Kidney tubule cell (primary cell): ENCODE data around the gene RYK.
"Not testable (repeated sequence)": the region's sequence is repeated elsewhere in the genome, so short reads cannot be mapped to it uniquely, and the experiment has no call there.

Source experiments
- DNase-seq: peaks from one replicate; pipeline ENCODE4 v3.0.0-alpha.2; 2018; ENCODE audit warnings: low spot score

The RYK gene

DNA sequence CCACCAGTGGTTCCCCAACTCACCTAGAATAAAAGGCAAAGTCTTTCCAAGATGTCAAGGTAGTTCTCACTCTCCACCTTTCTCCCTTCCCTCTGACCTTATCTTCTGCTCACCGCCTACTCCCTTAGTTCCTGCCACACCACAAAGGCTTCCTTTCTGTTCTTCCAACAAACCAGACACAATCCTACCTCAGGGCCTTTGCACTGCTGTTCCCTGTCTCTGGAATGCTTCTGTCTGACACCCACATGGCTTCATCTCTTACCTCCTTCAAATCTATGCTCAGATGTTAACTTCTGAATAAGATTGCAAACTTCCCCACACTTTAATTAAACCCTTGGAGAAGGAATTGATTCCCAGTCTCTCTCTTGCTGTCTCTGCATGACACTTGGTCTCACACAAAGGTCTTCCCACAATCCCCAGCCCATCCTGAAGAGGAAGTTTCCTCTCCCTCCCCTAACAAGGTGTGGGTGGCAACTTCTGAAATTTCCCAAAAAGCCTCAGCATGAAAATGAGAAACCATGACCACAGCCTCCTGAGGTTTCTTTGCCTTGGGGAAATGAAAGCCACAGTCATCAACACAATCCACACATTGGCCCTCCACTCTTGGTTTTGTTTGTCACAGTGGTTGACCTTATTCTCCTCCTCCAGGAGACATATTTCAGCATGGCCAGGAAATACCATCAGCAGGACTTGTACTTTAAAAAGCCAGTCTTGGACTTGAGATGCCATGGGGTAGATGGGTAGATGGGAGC is 3.0 kb upstream of the RYK start:
- peak; percentile 43 for DNase-seq

DNA sequence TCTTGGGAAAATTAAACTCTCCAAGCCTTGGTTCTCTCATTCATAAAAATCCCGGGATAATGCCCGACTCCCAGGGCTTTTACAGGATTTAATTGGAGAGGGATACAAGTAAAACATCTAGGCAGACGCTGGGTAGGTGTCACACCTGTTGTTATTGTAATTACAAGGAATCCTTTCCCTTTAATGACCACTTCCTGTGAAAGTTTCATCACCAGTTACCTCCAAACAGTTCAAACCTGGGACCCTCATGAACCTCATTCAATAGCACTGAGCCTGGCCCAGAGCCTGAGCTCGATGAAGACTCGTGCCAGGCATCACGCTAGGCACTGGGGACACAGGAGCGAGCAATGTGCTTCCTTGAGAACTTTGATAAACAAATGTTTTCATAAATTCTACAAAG is 2.1 kb upstream of the RYK start:
- DNase-seq: no peak

GRCh38 chr3:134251731-134252391 is 1.2 kb upstream of the RYK start:
- DNase-seq: no peak

GRCh38 chr3:134249935-134250716 is 533 bp downstream of the RYK start:
- DNase-seq: peak; percentile 66

DNA sequence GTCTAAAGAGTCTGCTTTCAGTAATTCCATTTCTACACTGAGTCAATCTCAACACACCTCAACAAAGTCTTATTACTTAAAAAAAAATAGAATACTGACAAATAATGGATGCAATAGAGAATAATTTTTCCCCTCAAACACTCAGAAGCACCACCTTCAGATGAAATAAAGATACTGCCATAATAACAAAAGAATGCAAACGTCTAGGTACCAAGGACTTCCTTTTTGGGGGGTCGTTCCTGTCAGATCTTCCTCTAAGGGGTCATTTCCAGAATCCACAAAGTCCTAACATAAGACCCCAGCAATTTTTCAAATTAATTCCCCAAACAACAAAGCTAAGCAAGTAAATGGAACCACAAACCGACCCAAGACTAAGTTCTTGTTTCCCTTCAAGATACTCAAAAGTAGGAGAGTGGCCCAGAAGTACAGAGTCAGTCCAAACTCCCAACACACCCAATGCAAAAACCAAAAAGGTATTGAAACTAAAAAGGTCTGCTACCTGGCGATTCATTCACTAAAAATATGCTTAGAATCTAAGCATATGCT is 1.3 kb downstream of the RYK start:
- peak; percentile 6 for DNase-seq

GRCh38 chr3:134244921-134245320 is 5.7 kb downstream of the RYK start:
- no peak for DNase-seq

GRCh38 chr3:134242649-134243617 is 7.7 kb downstream of the RYK start:
- peak; percentile 68 for DNase-seq

- peak; percentile 22 for DNase-seq
These were observed 11.1 kb downstream of the RYK start for GRCh38 chr3:134239538-134239937.

GRCh38 chr3:134237454-134238145 is 13.1 kb downstream of the RYK start:
- no peak for DNase-seq

- no peak for DNase-seq
These were observed 14.0 kb downstream of the RYK start for GRCh38 chr3:134236505-134237170.

GRCh38 chr3:134235577-134236076 is 15.0 kb downstream of the RYK start:
- DNase-seq: peak; percentile 25

GRCh38 chr3:134232951-134233350 is 17.7 kb downstream of the RYK start:
- DNase-seq: no peak

DNA sequence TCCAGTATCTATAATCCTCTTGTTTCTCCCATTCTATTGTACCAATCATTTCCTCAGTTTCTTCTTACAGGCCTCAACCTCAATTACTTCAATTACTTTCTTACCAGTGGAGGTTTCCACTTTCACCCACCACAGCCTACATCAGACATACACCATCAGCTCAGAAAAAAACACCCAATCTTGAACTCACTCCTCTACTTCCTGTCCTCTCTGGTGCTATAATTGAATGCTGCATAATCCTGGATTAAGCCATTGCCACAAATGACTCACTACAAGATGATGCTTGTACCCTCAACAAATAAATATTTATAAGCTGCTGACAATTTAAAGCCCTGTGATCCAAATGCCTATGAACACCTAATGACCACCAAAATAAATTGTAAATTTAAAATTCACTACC is 18.5 kb downstream of the RYK start:
- DNase-seq: peak; percentile 55

DNA sequence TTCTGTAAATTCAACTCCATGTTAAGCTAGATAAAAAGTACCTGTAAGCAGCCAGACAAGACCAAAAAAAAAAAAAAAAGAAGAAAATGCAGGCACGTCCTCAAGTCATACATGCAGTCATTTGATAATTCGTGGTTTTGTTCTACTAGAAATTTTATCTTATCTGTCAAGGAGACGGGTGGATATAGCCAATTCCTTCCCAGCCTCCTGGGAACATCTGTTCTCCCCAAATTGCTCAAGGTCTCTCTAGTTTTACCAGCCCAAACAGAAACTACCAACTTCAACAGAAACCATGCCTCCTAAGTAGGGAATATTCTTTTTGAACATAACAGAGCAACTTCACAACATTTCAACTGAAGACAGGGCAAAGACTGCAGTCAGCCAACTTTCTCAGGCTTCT is 19.5 kb downstream of the RYK start:
- DNase-seq: no peak

DNA sequence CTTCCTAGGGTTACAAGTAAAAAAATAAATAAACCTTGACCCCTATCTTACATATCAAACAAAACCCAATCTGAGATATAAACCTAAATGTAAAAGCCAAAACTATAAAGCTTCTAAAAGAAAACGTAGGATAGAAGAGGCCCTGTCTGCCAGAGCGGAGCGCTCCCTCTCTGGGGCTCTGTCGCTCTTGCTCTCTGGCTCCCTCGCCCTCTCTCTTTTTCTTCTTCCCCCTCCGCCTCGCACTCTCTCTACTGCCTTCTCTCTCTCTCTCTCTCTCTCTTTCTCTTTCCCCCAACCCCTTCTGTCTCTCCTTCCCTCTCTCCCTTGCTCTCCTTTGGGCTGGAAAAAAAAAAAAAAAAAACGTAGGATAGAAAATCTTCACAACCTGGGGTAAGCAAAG is 21.6 kb downstream of the RYK start:
- DNase-seq: no peak

DNA sequence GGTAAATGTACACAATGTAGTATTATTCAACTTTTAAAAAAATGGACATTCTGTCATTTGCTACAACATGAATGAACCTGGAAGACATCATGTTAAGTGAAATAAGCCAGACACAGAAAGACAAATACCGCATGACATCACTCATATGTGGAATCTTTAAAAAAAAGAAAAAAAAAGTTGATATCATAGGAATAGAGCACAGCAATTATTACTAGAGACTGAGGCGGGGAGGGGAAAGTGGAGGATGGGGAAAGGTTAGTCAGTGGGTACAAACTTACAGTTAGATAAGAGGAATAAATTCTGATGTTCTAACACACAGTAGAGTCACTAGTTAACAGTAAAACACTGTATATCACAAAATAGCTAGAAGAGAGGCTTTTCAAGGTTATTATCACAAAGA is 22.2 kb downstream of the RYK start:
- no peak for DNase-seq

DNA sequence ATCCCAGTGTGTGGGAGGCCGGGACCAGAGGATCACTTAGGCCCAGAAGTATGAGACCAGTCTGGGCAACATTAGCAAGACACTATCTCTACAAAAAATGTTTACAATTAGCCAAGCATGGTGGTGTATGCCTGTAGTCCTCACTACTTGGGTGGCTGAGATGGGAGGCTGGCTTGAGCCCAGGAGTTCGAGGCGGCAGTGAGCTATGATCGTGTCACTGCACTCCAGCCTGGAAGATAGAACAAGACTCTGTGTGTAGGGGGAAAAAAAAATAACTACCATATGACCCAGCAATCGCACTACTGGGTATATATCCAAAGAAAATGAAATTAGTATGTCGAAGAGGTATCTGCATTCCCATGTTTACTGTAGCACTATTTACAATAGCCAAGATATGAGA is 22.6 kb downstream of the RYK start:
- DNase-seq: no peak

DNA sequence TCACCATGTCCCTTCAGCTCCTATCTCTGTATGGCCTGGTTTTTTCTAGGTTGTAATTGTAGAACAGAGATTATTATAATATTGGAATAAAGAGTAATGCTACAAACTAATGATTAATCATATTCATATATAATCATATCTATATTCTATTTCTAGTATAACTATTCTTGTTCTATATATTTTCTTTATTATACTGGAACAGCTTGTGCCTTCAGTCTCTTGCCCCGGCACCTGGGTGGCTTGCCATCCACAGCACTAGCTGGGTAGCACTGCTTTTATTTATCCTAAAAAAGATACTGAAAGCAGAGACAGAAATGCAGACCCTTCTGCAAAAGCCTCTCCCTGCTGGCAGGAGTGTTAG is 25.9 kb downstream of the RYK start:
- not testable (repeated sequence) for DNase-seq

DNA sequence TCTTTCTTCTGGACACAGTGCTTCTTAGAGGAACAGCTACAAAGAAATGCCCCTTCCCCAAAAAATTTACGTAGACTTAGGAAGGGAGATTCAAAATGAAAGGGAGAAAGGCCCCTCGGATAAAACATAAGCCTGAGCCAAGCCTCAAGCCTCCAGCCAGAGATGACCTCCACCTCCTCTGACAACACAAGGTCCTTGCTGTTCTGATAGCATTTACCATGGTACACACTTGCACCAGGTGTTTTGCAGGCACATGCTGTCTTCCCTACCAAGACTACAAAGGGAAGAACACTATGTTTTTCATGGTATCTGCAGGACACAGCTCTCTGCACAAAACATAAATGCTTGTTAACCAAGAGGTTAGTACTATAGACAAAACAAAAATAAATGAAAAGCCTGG is 27.8 kb downstream of the RYK start:
- no peak for DNase-seq

DNA sequence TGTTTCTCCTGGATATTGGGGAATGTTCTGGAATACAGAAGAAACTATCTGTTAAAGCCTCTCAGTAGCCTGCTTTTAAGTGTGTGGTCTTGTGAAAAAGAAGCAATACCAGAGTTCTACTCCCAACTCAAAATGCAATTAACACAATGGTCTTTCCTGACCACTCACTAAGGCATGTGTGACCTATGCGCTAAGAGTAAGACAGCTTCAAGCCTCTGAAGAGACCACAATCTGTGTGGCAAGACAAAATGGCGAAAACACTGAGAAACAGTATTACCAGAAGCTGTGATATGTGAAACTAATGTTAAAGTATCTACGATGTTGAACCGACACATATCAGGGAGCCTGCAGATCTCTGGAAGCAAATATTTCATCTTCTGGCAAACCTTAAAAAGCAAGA is 33.8 kb downstream of the RYK start:
- no peak for DNase-seq
